Endothelial cell of umbilical vein (primary cell): ENCODE results near the gene AGTPBP1. TPM values are rescaled to one million over a fixed set of nuclear protein-coding genes. Genes with fewer than 3 reads are reported as not detected.
A peak's percentile ranks its signal among the peaks of the same experiment; 100 is the strongest.

Experiments used
- BruUV-seq: library from RNA; stranded (reverse); fragments of 400-500 nt; replicated peaks from 2 replicates; lab custom pipeline; 2021; lab: Mats Ljungman, UMichigan
- CTCF ChIA-PET: fragments of 300-600, 350-600 bp; sonication (Branson Sonifier 250); formaldehyde crosslinking; loops from one replicate; lab custom pipeline; 2021; ENCODE audit warnings: antibody characterized with exemption, inconsistent platforms; lab: Charles Lee
- POLR2A ChIA-PET: fragments of 300-600, 350-600 bp; sonication (Branson Sonifier 250); formaldehyde crosslinking; loops from one replicate; lab custom pipeline; 2021; ENCODE audit warnings: antibody characterized with exemption, inconsistent platforms; lab: Charles Lee
- DNase-seq: peaks from one replicate; pipeline ENCODE4 v3.0.0-alpha.2; 2011; ENCODE audit warnings: low read depth, low spot score
- FAIRE-seq: peaks from 2 replicates; lab custom pipeline; 2011; peaks lifted over from hg19 to GRCh38; lab: Jason Lieb, UNC
- H2AFZ ChIP-seq: 2 replicates; pipeline ENCODE4 v1.6.0; 2012; ENCODE audit warnings: low read depth, low read length, control low read depth, inconsistent platforms
- H3K27ac ChIP-seq: 2 replicates; pipeline ENCODE4 v1.5.1; 2011; ENCODE audit warnings: low read depth, mild to moderate bottlenecking, control low read depth, low read length, moderate library complexity; ENCODE audit not compliant: insufficient read depth
- H3K27me3 ChIP-seq, 2 experiments: 2 replicates each; pipeline versions ENCODE4 v1.6.0 to v1.6.1; 2011; ENCODE audit warnings: low read length in 2 of 2, mixed read lengths in 1 of 2; ENCODE audit not compliant: control insufficient read depth in 2 of 2, insufficient read depth in 2 of 2
- H3K36me3 ChIP-seq, 2 experiments: 2 replicates in 1 of 2; 3 replicates in 1 of 2; pipeline ENCODE4 v1.5.1; 2011; ENCODE audit warnings: low read length in 2 of 2, mild to moderate bottlenecking in 1 of 2, moderate library complexity in 1 of 2; ENCODE audit not compliant: control insufficient read depth in 2 of 2, insufficient read depth in 2 of 2; ENCODE audit errors: extremely low read depth in 1 of 2
- H3K4me1 ChIP-seq: 3 replicates; pipeline ENCODE4 v1.5.1; 2011; ENCODE audit warnings: mild to moderate bottlenecking, low read length; ENCODE audit not compliant: control insufficient read depth, insufficient read depth; ENCODE audit errors: extremely low read depth
- H3K4me2 ChIP-seq: 2 replicates; pipeline ENCODE4 v1.6.1; 2011; ENCODE audit warnings: low read length, control low read depth, mixed read lengths; ENCODE audit not compliant: insufficient read depth
- H3K4me3 ChIP-seq, 3 experiments: fragments of 200-600 bp in 1 of 3; sonication (generic), shearing (Covaris generic) in 1 of 3; replicated peaks in 1 of 3; 2 replicates each; pipeline ENCODE4 v1.5.1; 2011 to 2016; ENCODE audit warnings: control low read depth in 3 of 3, low read length in 3 of 3, mild to moderate bottlenecking in 2 of 3, inconsistent platforms in 1 of 3, low read depth in 1 of 3, moderate library complexity in 1 of 3; ENCODE audit not compliant: insufficient read depth in 1 of 3
- H3K79me2 ChIP-seq: 2 replicates; pipeline ENCODE4 v1.6.0; 2012; ENCODE audit warnings: low read length, inconsistent platforms; ENCODE audit not compliant: control insufficient read depth, insufficient read depth
- H3K9ac ChIP-seq: replicated peaks from 2 replicates; pipeline ENCODE3; 2011; ENCODE audit warnings: low read length, control low read depth; ENCODE audit not compliant: insufficient read depth; ENCODE audit errors: extremely low read depth
- H3K9me1 ChIP-seq: replicated peaks from 3 replicates; pipeline ENCODE4 v1.6.0; 2011; ENCODE audit warnings: mild to moderate bottlenecking, low read length; ENCODE audit not compliant: control insufficient read depth, insufficient read depth; ENCODE audit errors: extremely low read depth
- H3K9me3 ChIP-seq: replicated peaks from 2 replicates; pipeline ENCODE4 v1.5.1; 2012; ENCODE audit warnings: low read length, inconsistent platforms; ENCODE audit not compliant: control insufficient read depth, insufficient read depth
- H4K20me1 ChIP-seq: replicated peaks from 2 replicates; pipeline ENCODE3; 2011; ENCODE audit warnings: mild to moderate bottlenecking, low read length; ENCODE audit not compliant: control insufficient read depth, insufficient read depth; ENCODE audit errors: extremely low read depth
- GATA2 ChIP-seq: IDR thresholded peaks from 2 replicates; pipeline ENCODE4 v1.7.0; 2011; ENCODE audit warnings: low read depth, mild to moderate bottlenecking, moderate library complexity, mixed read lengths, low read length; ENCODE audit not compliant: insufficient read length, insufficient read depth
- JUN ChIP-seq: IDR thresholded peaks from 2 replicates; pipeline ENCODE4 v1.6.1; 2011; ENCODE audit warnings: borderline replicate concordance, low read depth; ENCODE audit not compliant: insufficient read length, insufficient read depth
- MYC ChIP-seq: IDR thresholded peaks from one replicate; pipeline ENCODE4 v1.6.1; 2011; ENCODE audit warnings: mild to moderate bottlenecking, low read depth, low read length
- POLR2A ChIP-seq: IDR thresholded peaks from 2 replicates; pipeline ENCODE4 v1.6.1; 2012; ENCODE audit warnings: low read depth, mild to moderate bottlenecking, control low read depth, low read length
- POLR2AphosphoS5 ChIP-seq: IDR thresholded peaks from 2 replicates; pipeline ENCODE4 v1.6.1; 2012; ENCODE audit warnings: low read depth, mild to moderate bottlenecking, control low read depth, low read length, moderate library complexity; ENCODE audit not compliant: insufficient read depth
- dilution Hi-C: fragments of 300-500 bp; cut with MboI; formaldehyde crosslinking; loops from one replicate; pipeline ENCODE4 v1.15.0; 2019; ENCODE audit warnings: low sequenced_read_pairs; ENCODE audit not compliant: extremely low pct_ligation_motif_present
- intact Hi-C: fragments of 100-400 bp; cut with micrococcal nuclease; formaldehyde crosslinking; loops from one replicate; pipeline ENCODE4 v1.10.0; 2022
- polyA plus RNA-seq, 4 experiments: library from polyadenylated mRNA; depleted of rRNA in 3 of 4; stranded (reverse) in 3 of 4; unstranded in 1 of 4; fragments of >200 nt; gene quantifications; 2 replicates each; pipeline versions ENCODE4 v1.2.1 to v1.2.3, GENCODE V29; 2011 to 2012; ENCODE audit warnings: missing spikeins in 1 of 4
- total RNA-seq: library from RNA; stranded (reverse); gene quantifications from 2 replicates; pipeline ENCODE4 v1.2.3, GENCODE V29; 2021
- TF ChIP-seq, protein P1 (sequence below): IDR thresholded peaks from 2 replicates; pipeline ENCODE4 v1.6.1; 2011; ENCODE audit not compliant: insufficient read depth, insufficient read length
- TF ChIP-seq, protein P2 (sequence below), 2 donors: IDR thresholded peaks; 1 replicate in 1 of 2; 2 replicates in 1 of 2; pipeline ENCODE4 v1.5.1; 2011; ENCODE audit warnings: low read length in 2 of 2, mild to moderate bottlenecking in 2 of 2, moderate library complexity in 2 of 2, control low read depth in 1 of 2, inconsistent platforms in 1 of 2, low read depth in 1 of 2; ENCODE audit not compliant: insufficient read depth in 1 of 2; ENCODE audit errors: extremely low read depth in 1 of 2

AGTPBP1 gene
- total and polyA plus RNA-seq, 2 donors (not counting 3 experiments of a cell fraction or from before 2014, with no cell fraction given): 4.2 to 18.4 TPM

DNA sequence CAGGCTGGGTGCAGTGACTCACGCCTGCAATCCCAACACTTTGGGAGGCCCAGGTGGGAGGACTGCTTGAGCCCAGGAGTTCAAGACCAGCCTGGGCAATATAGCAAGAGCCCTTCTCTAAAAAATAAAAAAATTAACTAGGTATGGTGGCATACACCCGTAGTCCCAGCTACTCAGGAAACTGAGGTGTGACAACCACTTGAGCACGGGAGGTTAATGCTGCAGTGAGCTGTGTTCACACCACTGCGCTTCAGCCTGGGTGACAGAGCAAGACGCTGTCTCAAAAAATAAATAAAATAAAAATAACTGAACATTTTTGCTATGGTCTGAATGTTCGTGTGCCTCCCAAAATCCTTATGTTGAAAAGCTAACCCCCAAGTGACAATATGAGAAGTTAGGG lies 24.5 kb downstream of the AGTPBP1 start:
- H3K9me1 ChIP-seq: no peaks in the 10 kb centered on the region
- no peaks in the 10 kb centered on the region for H3K9me3 ChIP-seq
- no peak overlapping the region for H2AFZ ChIP-seq
- no peak overlapping the region for H3K4me3 ChIP-seq
- DNase-seq: no peak
- dilution Hi-C loops: no loop called here
- intact Hi-C loops: loop anchor here (10.0 kb wide), 1 partner anchor 62 kb away; no protein-coding TSS in a partner anchor
- no peak overlapping the region for H3K9ac ChIP-seq
- H3K27ac ChIP-seq: no peak overlapping the region
- H3K4me1 ChIP-seq: no peaks in the 10 kb centered on the region
- POLR2A ChIA-PET: no interaction called here
- H3K79me2 ChIP-seq: no peaks in the 10 kb centered on the region
- no peaks in the 10 kb centered on the region for H3K27me3 ChIP-seq
- no peak for FAIRE-seq
- CTCF ChIA-PET: no interaction called here
- H4K20me1 ChIP-seq: no peaks in the 10 kb centered on the region
- H3K4me2 ChIP-seq: no peak overlapping the region
- no TSS peak for BruUV-seq
- H3K36me3 ChIP-seq: no peaks in the 10 kb centered on the region
- TF ChIP-seq MYC (no peak), JUN (no peak), GATA2 (no peak), POLR2A (no peak), POLR2AphosphoS5 (no peak)
- TF ChIP-seq, protein P1, sequence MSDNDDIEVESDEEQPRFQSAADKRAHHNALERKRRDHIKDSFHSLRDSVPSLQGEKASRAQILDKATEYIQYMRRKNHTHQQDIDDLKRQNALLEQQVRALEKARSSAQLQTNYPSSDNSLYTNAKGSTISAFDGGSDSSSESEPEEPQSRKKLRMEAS: no peak

DNA sequence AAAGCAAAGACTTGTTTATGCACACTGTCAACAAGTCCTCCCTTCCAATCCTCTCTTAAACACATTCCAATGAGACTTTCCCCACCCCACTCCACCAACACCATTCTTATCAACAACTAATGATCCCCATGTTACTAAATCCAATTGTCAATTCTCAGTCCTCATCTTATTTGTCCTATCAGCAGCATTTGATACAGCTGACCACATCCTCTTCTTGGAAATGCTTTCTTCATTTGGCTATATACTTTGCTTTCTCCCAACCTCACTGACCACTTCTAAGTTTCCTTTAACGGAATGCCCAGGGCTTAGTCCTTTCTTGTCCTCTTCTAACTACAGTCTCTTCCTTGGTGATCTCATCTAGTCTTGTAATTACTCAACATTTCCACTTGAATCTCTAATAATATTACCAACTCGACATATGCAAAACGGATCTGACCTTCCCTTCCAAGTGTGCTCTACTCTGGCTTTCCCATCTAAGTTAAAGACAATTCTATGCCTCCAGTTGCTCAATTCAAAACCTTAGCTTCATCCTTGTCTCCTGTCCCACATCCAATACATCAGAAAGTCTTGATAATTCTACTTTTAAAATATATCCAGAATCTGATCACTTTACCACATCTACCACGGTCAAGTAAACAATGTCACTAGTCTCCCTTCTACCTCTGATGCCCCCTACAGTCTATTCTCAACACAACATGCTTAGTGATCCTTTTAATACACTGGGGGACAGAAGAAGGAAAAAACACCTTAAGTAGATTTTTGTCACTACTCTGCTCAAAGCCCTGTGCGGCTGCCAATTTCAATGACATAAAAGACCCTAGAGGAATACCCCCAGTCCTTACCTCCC lies 25.5 kb downstream of the AGTPBP1 start:
- ChIA-PET POLR2A (no interaction called here), CTCF (interaction anchor here (0.7 to 1.0 kb wide), 2 partner anchors 9 to 18 kb away, joined by 3 to 4 read pairs; no protein-coding TSS in a partner anchor)
- TF ChIP-seq, protein P1: no peak
- TF ChIP-seq GATA2 (no peak), POLR2A (no peak), POLR2AphosphoS5 (no peak)
- TF ChIP-seq, protein P2, sequence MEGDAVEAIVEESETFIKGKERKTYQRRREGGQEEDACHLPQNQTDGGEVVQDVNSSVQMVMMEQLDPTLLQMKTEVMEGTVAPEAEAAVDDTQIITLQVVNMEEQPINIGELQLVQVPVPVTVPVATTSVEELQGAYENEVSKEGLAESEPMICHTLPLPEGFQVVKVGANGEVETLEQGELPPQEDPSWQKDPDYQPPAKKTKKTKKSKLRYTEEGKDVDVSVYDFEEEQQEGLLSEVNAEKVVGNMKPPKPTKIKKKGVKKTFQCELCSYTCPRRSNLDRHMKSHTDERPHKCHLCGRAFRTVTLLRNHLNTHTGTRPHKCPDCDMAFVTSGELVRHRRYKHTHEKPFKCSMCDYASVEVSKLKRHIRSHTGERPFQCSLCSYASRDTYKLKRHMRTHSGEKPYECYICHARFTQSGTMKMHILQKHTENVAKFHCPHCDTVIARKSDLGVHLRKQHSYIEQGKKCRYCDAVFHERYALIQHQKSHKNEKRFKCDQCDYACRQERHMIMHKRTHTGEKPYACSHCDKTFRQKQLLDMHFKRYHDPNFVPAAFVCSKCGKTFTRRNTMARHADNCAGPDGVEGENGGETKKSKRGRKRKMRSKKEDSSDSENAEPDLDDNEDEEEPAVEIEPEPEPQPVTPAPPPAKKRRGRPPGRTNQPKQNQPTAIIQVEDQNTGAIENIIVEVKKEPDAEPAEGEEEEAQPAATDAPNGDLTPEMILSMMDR (IDR thresholded peaks at IDR 0.05; ENCODE audit: extremely low read depth in 1 of 2, insufficient read depth in 1 of 2, low read depth in 1 of 2, low read length in 2 of 2): peak in 1 of 2 donors; percentile 3
- intact Hi-C loops: loop anchor here (10.0 kb wide), 1 partner anchor 61 kb away; no protein-coding TSS in a partner anchor
- Histone ChIP-seq H2AFZ (no peak overlapping the region), H3K9ac (no peak overlapping the region), H3K9me1 (no peaks in the 10 kb centered on the region), H3K4me2 (no peak overlapping the region), H3K27ac (no peak overlapping the region), H3K4me3 (no peak overlapping the region), H3K27me3 (no peaks in the 10 kb centered on the region), H3K4me1 (no peaks in the 10 kb centered on the region), H3K79me2 (no peaks in the 10 kb centered on the region), H3K36me3 (no peaks in the 10 kb centered on the region), H3K9me3 (no peaks in the 10 kb centered on the region), H4K20me1 (no peaks in the 10 kb centered on the region)
- dilution Hi-C loops: no loop called here
- DNase-seq: no peak
- BruUV-seq: no TSS peak
- FAIRE-seq: no peak
